Measurements from ENCODE around the gene TRAF3IP3.

- TF ChIP-seq CTCF (IDR thresholded peaks at IDR 0.05) (no peak), POLR2A (IDR thresholded peaks at IDR 0.05) (no peak)
Measured at GRCh38 chr1:209752890-209753289, 3.0 kb upstream of the TRAF3IP3 start.

Data from esophagus squamous epithelium (tissue), 4 donors.